HEK293 (cell line): ENCODE measurements around the gene CACNA1D.
"Not testable (repeated sequence)": the region's sequence is repeated elsewhere in the genome, so short reads cannot be mapped to it uniquely, and the experiment has no call there.

Experiments used
- REPIN1 ChIP-seq: fragments of 450-650 bp; formaldehyde crosslinking; IDR thresholded peaks from 2 replicates; pipeline ENCODE4 v1.5.1; 2017; ENCODE audit warnings: missing biosample characterization, missing genetic modification characterization, low read depth
- SP2 ChIP-seq: fragments of 450-650 bp; formaldehyde crosslinking; IDR thresholded peaks from 2 replicates; pipeline ENCODE4 v1.5.1; 2016; ENCODE audit warnings: missing biosample characterization, missing genetic modification characterization
- ZBTB7A ChIP-seq: fragments of 450-650 bp; formaldehyde crosslinking; IDR thresholded peaks from 2 replicates; pipeline ENCODE4 v1.5.1; 2016; ENCODE audit warnings: low read depth, missing biosample characterization, missing genetic modification characterization
- ZNF433 ChIP-seq: fragments of 450-650 bp; formaldehyde crosslinking; IDR thresholded peaks from 2 replicates; pipeline ENCODE4 v1.5.1; 2016; ENCODE audit warnings: missing biosample characterization, missing genetic modification characterization, low read depth
- ZNF596 ChIP-seq: fragments of 450-650 bp; IDR thresholded peaks from 2 replicates; pipeline ENCODE4 v1.5.0; 2018; ENCODE audit warnings: missing biosample characterization, mild to moderate bottlenecking, missing genetic modification characterization, moderate library complexity
- ZNF629 ChIP-seq: fragments of 450-650 bp; formaldehyde crosslinking; IDR thresholded peaks from 2 replicates; pipeline ENCODE4 v1.5.1; 2017; ENCODE audit warnings: missing biosample characterization, missing genetic modification characterization
- TF ChIP-seq, protein P1 (sequence below): fragments of 450-650 bp; formaldehyde crosslinking; IDR thresholded peaks from 2 replicates; pipeline ENCODE4 v1.5.1; 2016; ENCODE audit warnings: missing biosample characterization, missing genetic modification characterization
- TF ChIP-seq, protein P2 (sequence below): fragments of 450-650 bp; formaldehyde crosslinking; IDR thresholded peaks from 2 replicates; pipeline ENCODE4 v1.5.1; 2016; ENCODE audit warnings: missing biosample characterization, missing genetic modification characterization

GRCh38 chr3:53476372-53476771 is 18.0 kb upstream of the CACNA1D start:
- TF ChIP-seq, protein P1, sequence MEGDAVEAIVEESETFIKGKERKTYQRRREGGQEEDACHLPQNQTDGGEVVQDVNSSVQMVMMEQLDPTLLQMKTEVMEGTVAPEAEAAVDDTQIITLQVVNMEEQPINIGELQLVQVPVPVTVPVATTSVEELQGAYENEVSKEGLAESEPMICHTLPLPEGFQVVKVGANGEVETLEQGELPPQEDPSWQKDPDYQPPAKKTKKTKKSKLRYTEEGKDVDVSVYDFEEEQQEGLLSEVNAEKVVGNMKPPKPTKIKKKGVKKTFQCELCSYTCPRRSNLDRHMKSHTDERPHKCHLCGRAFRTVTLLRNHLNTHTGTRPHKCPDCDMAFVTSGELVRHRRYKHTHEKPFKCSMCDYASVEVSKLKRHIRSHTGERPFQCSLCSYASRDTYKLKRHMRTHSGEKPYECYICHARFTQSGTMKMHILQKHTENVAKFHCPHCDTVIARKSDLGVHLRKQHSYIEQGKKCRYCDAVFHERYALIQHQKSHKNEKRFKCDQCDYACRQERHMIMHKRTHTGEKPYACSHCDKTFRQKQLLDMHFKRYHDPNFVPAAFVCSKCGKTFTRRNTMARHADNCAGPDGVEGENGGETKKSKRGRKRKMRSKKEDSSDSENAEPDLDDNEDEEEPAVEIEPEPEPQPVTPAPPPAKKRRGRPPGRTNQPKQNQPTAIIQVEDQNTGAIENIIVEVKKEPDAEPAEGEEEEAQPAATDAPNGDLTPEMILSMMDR (tag by site-specific recombination), result not testable (repeated sequence)
- TF ChIP-seq ZNF596, ZNF433, ZBTB7A, SP2, REPIN1, ZNF629 (tag by site-specific recombination): not testable (repeated sequence)
- TF ChIP-seq, protein P2, sequence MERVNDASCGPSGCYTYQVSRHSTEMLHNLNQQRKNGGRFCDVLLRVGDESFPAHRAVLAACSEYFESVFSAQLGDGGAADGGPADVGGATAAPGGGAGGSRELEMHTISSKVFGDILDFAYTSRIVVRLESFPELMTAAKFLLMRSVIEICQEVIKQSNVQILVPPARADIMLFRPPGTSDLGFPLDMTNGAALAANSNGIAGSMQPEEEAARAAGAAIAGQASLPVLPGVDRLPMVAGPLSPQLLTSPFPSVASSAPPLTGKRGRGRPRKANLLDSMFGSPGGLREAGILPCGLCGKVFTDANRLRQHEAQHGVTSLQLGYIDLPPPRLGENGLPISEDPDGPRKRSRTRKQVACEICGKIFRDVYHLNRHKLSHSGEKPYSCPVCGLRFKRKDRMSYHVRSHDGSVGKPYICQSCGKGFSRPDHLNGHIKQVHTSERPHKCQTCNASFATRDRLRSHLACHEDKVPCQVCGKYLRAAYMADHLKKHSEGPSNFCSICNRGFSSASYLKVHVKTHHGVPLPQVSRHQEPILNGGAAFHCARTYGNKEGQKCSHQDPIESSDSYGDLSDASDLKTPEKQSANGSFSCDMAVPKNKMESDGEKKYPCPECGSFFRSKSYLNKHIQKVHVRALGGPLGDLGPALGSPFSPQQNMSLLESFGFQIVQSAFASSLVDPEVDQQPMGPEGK (tag by site-specific recombination), result not testable (repeated sequence)
